ENCODE data around the gene AFF3. TPM values are rescaled to one million over a fixed set of nuclear protein-coding genes. Genes with fewer than 3 reads are reported as not detected.

The AFF3 gene
- total and polyA plus RNA-seq, 2 of the 13 experiments (the other 11 are each of a cell fraction or from before 2014, with no cell fraction given): not detected

- Histone ChIP-seq H3K4me3 (replicated peaks in 1 of 3; ENCODE audit: insufficient read depth in 1 of 3, low read depth in 2 of 3, low read length in 3 of 3) (no peak overlapping the region), H3K79me2 (ENCODE audit: insufficient read depth, low read length) (no peaks in the 10 kb centered on the region), H3K36me3 (replicated peaks in 1 of 2; ENCODE audit: control insufficient read depth in 1 of 2, insufficient read depth in 2 of 2, low read length in 2 of 2) (no peaks in the 10 kb centered on the region), H3K4me1 (ENCODE audit: insufficient read depth, low read length) (no peaks in the 10 kb centered on the region), H3K9ac (ENCODE audit: insufficient read depth, low read depth, low read length) (no peak overlapping the region), H2AFZ (ENCODE audit: low read length) (no peak overlapping the region), H4K20me1 (ENCODE audit: insufficient read depth, low read length) (no peaks in the 10 kb centered on the region), H3K27me3 (ENCODE audit: control insufficient read depth in 1 of 2, insufficient read depth in 2 of 2, low read length in 2 of 2) (peaks cover 0 to 5% of the 10 kb centered on the region in 2 experiments; a peak in 2 of 5 replicates), H3K27ac (ENCODE audit: extremely low read length, insufficient read depth, low read length) (no peak overlapping the region), H3K4me2 (ENCODE audit: low read depth, low read length) (no peak overlapping the region), H3K9me3 (ENCODE audit: low read length) (no peaks in the 10 kb centered on the region)
- BruUV-seq (replicated peaks): no TSS peak
- DNase-seq (ENCODE audit: low spot score): no peak
- no peak for TF ChIP-seq ZNF18 (CRISPR knock-in tag; IDR thresholded peaks at IDR 0.05; ENCODE audit: insufficient replicate concordance)
- TF ChIP-seq, protein P1, sequence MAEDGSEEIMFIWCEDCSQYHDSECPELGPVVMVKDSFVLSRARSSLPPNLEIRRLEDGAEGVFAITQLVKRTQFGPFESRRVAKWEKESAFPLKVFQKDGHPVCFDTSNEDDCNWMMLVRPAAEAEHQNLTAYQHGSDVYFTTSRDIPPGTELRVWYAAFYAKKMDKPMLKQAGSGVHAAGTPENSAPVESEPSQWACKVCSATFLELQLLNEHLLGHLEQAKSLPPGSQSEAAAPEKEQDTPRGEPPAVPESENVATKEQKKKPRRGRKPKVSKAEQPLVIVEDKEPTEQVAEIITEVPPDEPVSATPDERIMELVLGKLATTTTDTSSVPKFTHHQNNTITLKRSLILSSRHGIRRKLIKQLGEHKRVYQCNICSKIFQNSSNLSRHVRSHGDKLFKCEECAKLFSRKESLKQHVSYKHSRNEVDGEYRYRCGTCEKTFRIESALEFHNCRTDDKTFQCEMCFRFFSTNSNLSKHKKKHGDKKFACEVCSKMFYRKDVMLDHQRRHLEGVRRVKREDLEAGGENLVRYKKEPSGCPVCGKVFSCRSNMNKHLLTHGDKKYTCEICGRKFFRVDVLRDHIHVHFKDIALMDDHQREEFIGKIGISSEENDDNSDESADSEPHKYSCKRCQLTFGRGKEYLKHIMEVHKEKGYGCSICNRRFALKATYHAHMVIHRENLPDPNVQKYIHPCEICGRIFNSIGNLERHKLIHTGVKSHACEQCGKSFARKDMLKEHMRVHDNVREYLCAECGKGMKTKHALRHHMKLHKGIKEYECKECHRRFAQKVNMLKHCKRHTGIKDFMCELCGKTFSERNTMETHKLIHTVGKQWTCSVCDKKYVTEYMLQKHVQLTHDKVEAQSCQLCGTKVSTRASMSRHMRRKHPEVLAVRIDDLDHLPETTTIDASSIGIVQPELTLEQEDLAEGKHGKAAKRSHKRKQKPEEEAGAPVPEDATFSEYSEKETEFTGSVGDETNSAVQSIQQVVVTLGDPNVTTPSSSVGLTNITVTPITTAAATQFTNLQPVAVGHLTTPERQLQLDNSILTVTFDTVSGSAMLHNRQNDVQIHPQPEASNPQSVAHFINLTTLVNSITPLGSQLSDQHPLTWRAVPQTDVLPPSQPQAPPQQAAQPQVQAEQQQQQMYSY (CRISPR knock-in tag; IDR thresholded peaks at IDR 0.05): no peak
- TF ChIP-seq TRIM24 (CRISPR knock-in tag; IDR thresholded peaks at IDR 0.05): no peak
- no peak for TF ChIP-seq THAP11 (CRISPR knock-in tag; IDR thresholded peaks at IDR 0.05)
- no peak for TF ChIP-seq CHD4 (IDR thresholded peaks at IDR 0.05; ENCODE audit: borderline replicate concordance, low read length)
- no peak for TF ChIP-seq ZNF644 (CRISPR knock-in tag; IDR thresholded peaks at IDR 0.05; ENCODE audit: low read depth)
- TF ChIP-seq ZNF704 (CRISPR knock-in tag; IDR thresholded peaks at IDR 0.05; ENCODE audit: borderline replicate concordance): no peak
- TF ChIP-seq, protein P2, sequence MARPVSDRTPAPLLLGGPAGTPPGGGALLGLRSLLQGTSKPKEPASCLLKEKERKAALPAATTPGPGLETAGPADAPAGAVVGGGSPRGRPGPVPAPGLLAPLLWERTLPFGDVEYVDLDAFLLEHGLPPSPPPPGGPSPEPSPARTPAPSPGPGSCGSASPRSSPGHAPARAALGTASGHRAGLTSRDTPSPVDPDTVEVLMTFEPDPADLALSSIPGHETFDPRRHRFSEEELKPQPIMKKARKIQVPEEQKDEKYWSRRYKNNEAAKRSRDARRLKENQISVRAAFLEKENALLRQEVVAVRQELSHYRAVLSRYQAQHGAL (CRISPR knock-in tag; IDR thresholded peaks at IDR 0.05; ENCODE audit: not compliant biosample characterization): no peak
- no peak for TF ChIP-seq ZNF20 (CRISPR knock-in tag; IDR thresholded peaks at IDR 0.05)
- no peak for TF ChIP-seq POLR2A (IDR thresholded peaks at IDR 0.05; ENCODE audit: insufficient read depth in 1 of 2, low read depth in 2 of 2, low read length in 2 of 2)
- TF ChIP-seq ZNF121 (CRISPR knock-in tag; IDR thresholded peaks at IDR 0.05): no peak
- no peak for TF ChIP-seq ZNF605 (CRISPR knock-in tag; IDR thresholded peaks at IDR 0.05)
- TF ChIP-seq MAFG (CRISPR knock-in tag; IDR thresholded peaks at IDR 0.05): no peak
- no peak for TF ChIP-seq GFI1 (CRISPR knock-in tag; IDR thresholded peaks at IDR 0.05; ENCODE audit: borderline replicate concordance)
- TF ChIP-seq ZFAT (CRISPR knock-in tag; conservative IDR thresholded peaks at IDR 0.05): no peak
- CTCF ChIA-PET (ENCODE audit: low intra/inter-chr PET ratio, low total read pairs): no interaction called here
- ATAC-seq: no peak
- POLR2A ChIA-PET: no interaction called here
- intact Hi-C loops (cut with micrococcal nuclease; ENCODE audit: unreplicated experiment) (no loop called here), in situ Hi-C loops (cut with HindIII; ENCODE audit: extremely low pct_ligation_motif_present, low pct_unique_long_range_greater_than_20kb) (no loop called here)
- FAIRE-seq: no peak
- WGBS (ENCODE audit: low lambda C conversion rate): 39% methylated on average over 9 of the region's 9 CpGs
Observed at GRCh38 chr2:99961196-99961913, 181.0 kb downstream of the AFF3 start.

Data from HepG2 (cell line).